ENCODE data around the gene TMEM167B.
"Not testable (repeated sequence)": the region's sequence is repeated elsewhere in the genome, so short reads cannot be mapped to it uniquely, and the experiment has no call there.

The TMEM167B gene

DNA sequence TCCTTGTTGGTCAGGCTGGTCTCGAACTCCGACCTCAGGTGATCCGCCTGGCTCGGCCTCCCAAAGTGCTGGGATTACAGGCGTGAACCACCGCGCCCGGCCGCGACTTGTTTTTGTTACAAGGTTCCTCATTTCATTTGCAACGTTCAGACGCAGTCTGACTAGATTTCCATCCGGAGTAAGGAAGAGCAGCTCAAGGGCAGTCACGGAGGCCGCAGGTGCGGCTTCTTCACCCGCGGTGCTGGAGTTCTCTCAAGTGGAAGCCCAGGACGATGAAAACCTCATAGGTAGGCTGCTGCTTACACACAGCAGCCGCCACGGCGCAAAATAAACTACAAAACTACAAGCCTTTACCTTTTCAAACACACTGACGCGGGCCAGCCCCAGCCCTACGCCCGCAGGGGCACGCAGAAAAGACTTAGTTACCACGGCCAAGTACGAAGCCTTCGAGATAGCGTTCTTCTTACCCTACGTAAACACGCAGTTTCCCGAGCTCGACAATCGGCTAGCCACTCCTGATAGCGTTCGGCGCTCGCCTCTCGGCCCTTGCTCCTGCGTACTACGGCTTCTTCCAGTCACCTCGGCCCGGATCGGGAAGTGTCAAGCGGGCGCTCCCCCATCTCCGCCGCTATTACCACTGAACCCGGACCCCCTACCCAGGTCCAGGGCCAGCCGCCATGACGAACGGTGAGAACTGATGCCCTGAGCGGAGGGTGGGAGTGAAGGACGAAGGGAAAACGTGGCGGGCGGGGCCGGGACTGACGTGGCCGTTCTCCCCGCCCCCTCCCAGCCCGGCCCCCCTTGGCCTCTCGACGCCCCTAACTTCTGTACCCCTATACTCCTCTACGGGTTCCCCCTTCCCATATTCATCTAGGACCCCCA is at the start of gene TMEM167B:
TMEM167B (plus strand) TSS at position 569 of the 882 bp plus-strand sequence; CDS start at position 678, 109 bp downstream.
- Histone ChIP-seq H3K36me3 (ENCODE audit: control insufficient read depth, insufficient read depth, low read length) (peaks cover 6% of the 10 kb centered on the region), H3K9me3 (ENCODE audit: control insufficient read depth, low read length) (no peaks in the 10 kb centered on the region), H3K9ac (ENCODE audit: low read length) (peak within 1 kb of the TSS; percentile 86), H3K4me3 (ENCODE audit: low read length) (peak within 1 kb of the TSS; percentile 87), H3K4me1 (ENCODE audit: control insufficient read depth, insufficient read depth, low read length) (peaks cover 18% of the 10 kb centered on the region), H3K27me3 (ENCODE audit: control insufficient read depth, insufficient read depth, low read length) (no peaks in the 10 kb centered on the region)

DNA sequence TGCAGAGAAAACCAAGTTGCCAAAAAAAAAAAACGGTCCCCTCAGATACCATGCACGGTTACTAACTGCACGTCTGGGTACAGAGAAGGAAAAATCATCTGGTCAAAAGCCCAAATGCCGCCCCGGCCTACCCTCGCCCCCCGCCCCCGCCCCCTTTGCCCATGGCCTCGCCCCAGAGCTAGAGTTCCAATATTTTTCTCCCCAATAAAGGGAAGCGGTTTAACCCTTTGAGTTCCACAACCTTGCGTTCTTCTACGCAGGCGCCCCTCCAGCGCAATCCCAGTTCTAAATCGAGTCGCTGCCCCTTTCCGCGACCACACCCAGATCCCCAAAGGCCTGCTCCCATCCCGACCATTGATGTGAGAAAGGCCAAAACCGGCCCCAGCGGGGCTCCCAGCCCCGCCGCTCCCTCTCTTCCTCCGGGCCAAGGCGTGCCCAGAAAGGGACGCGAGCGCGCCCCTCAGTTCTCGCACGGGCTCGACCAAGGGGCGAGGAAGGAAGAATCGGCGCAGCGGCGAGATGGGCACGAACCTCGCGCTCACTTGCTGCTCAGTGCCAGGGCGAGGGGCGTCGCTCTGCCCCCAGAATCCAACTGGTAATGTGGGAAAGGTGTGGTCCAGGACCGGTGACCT is 49.5 kb upstream of the TMEM167B start:
- Histone ChIP-seq H3K27me3 (ENCODE audit: control insufficient read depth, insufficient read depth, low read length) (no peaks in the 10 kb centered on the region), H3K4me3 (ENCODE audit: low read length) (peak overlapping the region; percentile 77), H3K9me3 (ENCODE audit: control insufficient read depth, low read length) (no peaks in the 10 kb centered on the region)

DNA sequence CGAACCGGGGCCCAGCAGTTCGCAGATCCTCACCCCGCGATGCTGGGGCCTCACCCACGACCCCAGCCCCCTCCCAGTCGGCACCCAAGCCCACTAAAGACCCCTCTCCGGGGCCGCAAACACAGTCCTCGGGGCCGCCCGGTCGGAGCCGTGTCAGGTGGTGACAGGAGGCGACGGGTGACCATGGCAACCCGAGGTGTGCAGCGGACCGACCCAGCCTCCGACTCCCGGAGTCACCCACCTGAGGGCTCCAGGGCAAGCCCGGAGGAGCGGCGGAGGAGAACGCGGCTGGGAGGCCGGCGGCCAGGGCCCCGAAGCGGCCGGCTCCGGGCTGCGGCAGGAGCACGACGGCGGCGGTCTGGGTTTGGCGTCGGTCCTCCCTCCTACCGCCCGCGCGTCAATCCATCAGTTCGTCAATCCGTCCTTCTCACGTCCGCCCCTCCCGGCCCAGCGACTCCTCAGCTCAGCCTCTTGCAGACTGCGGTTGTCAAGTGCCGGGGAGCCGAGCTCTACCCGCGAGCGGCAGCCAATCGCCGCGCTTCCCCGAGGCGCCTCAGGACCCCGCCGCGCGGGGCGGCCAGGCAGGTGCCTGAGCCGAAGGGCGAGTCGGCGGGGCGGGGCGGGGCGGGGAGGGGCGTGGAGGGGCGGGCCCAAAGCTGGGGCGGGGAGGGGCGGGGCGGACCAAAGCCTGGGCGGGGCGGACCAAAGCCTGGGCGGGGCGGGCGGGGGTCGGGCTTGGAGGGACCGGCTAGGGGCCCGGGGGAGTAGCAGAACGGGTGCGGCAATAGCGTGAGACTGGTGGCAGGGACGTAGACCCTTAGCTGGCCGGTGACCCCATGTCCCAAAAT is 48.7 kb upstream of the TMEM167B start, which contains the start of gene WDR47:
WDR47 (minus strand) TSS at position 482 of the 848 bp plus-strand sequence. CDS start 18,590 bp downstream, outside the sequence.
- Histone ChIP-seq H3K9ac (ENCODE audit: low read length) (peak within 1 kb of the TSS; percentile 86), H3K27me3 (ENCODE audit: control insufficient read depth, insufficient read depth, low read length) (no peaks in the 10 kb centered on the region), H3K9me3 (ENCODE audit: control insufficient read depth, low read length) (no peaks in the 10 kb centered on the region), H3K36me3 (ENCODE audit: control insufficient read depth, insufficient read depth, low read length) (no peaks in the 10 kb centered on the region), H3K4me3 (ENCODE audit: low read length) (peak within 1 kb of the TSS; percentile 77), H3K4me1 (ENCODE audit: control insufficient read depth, insufficient read depth, low read length) (no peaks in the 10 kb centered on the region)

More for the DNA sequence above, 49.5 kb upstream of the TMEM167B start:
- Histone ChIP-seq H3K36me3 (ENCODE audit: control insufficient read depth, insufficient read depth, low read length) (no peaks in the 10 kb centered on the region), H3K9ac (ENCODE audit: low read length) (peak overlapping the region; percentile 86), H3K4me1 (ENCODE audit: control insufficient read depth, insufficient read depth, low read length) (no peaks in the 10 kb centered on the region)

DNA sequence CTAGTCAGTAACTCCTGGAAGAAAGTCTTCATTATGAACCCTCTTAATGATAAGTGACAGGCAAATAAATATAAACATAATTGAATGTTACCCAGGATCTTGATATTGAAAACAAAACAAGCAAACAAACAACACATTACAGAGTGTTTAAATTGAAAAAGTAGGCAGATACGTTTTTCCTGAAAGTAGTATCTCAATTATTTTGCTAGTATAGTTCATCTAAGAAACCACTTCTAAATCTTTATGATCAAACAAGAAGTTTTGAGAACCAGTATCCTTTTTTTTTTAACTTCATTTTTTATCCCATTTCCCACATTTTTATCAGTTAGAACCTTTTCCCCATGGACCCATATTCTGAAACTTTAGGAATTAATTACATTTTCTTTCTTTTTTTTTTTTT is 45.0 kb upstream of the TMEM167B start:
- Histone ChIP-seq H3K9ac (ENCODE audit: low read length) (no peak overlapping the region), H3K4me1 (ENCODE audit: control insufficient read depth, insufficient read depth, low read length) (no peaks in the 10 kb centered on the region), H3K27me3 (ENCODE audit: control insufficient read depth, insufficient read depth, low read length) (no peaks in the 10 kb centered on the region), H3K36me3 (ENCODE audit: control insufficient read depth, insufficient read depth, low read length) (no peaks in the 10 kb centered on the region), H3K9me3 (ENCODE audit: control insufficient read depth, low read length) (no peaks in the 10 kb centered on the region), H3K4me3 (ENCODE audit: low read length) (no peak overlapping the region)

DNA sequence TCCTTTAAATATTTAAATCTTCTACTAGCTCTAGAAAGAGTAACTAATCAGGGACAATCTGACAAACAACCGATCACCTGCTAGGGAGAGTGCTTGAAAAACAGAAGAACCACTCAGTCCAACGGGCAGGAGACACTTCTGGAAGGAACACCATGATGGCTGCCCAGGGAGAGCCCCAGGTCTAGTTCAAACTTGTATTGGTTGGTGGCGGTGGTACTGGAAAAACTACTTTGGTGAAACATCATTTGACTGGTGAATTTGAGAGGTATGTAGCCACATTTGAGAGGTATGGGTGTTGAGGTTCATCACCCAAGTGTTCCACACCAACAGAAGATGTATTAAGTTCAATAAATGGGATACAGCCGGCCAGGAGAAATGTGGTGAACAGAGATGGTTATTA is 43.9 kb upstream of the TMEM167B start:
- no peaks in the 10 kb centered on the region for H3K4me1 ChIP-seq (ENCODE audit: control insufficient read depth, insufficient read depth, low read length)
- no peaks in the 10 kb centered on the region for H3K27me3 ChIP-seq (ENCODE audit: control insufficient read depth, insufficient read depth, low read length)
- no peaks in the 10 kb centered on the region for H3K36me3 ChIP-seq (ENCODE audit: control insufficient read depth, insufficient read depth, low read length)
- H3K9ac ChIP-seq (ENCODE audit: low read length) = no peak overlapping the region
- H3K9me3 ChIP-seq (ENCODE audit: control insufficient read depth, low read length) = no peaks in the 10 kb centered on the region
- no peak overlapping the region for H3K4me3 ChIP-seq (ENCODE audit: low read length)

DNA sequence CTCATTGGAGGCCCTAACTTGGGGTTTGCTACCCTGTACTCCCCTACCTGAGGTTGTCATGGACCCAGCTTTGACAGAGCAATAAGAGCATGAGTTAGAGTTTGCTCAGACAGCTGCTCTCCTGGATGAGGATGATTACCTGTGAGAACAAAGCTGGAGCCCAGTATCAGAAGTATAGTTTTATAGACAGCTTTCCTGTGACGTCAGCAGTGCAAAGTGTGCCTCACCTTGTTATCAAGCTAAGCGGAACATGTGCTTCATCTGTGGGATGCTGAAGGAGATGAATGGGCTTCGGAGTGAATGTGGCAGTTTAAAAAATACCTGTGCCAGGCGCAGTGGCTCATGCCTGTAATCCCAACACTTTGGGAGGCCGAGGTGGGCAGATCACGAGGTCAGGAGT is 43.2 kb upstream of the TMEM167B start:
- Histone ChIP-seq H3K36me3 (ENCODE audit: control insufficient read depth, insufficient read depth, low read length) (no peaks in the 10 kb centered on the region), H3K9me3 (ENCODE audit: control insufficient read depth, low read length) (no peaks in the 10 kb centered on the region), H3K4me3 (ENCODE audit: low read length) (no peak overlapping the region), H3K27me3 (ENCODE audit: control insufficient read depth, insufficient read depth, low read length) (no peaks in the 10 kb centered on the region), H3K4me1 (ENCODE audit: control insufficient read depth, insufficient read depth, low read length) (no peaks in the 10 kb centered on the region), H3K9ac (ENCODE audit: low read length) (no peak overlapping the region)

DNA sequence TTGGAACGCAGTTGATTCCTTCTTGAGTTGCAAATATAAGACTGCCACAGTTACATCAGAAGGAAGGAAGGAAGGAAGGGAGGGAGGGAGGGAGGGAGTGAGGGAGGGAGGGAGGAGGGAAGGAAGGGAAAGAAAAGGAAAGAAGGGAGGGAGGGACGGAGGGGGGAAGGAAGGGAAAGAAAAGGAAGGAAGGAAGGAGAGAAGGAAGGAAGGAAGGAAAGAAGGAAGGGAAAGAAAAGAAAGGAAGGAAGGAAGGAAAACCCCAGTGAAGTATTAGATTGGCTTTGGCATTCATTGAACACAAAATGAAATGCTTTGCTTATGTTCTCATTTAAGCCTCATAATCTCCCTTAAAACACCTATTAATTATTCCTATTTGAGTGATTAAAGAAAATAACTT is 42.2 kb upstream of the TMEM167B start:
- no peaks in the 10 kb centered on the region for H3K9me3 ChIP-seq (ENCODE audit: control insufficient read depth, low read length)
- H3K4me1 ChIP-seq (ENCODE audit: control insufficient read depth, insufficient read depth, low read length) = no peaks in the 10 kb centered on the region
- no peak overlapping the region for H3K9ac ChIP-seq (ENCODE audit: low read length)
- H3K27me3 ChIP-seq (ENCODE audit: control insufficient read depth, insufficient read depth, low read length) = no peaks in the 10 kb centered on the region
- H3K4me3 ChIP-seq (ENCODE audit: low read length) = no peak overlapping the region
- H3K36me3 ChIP-seq (ENCODE audit: control insufficient read depth, insufficient read depth, low read length) = no peaks in the 10 kb centered on the region

DNA sequence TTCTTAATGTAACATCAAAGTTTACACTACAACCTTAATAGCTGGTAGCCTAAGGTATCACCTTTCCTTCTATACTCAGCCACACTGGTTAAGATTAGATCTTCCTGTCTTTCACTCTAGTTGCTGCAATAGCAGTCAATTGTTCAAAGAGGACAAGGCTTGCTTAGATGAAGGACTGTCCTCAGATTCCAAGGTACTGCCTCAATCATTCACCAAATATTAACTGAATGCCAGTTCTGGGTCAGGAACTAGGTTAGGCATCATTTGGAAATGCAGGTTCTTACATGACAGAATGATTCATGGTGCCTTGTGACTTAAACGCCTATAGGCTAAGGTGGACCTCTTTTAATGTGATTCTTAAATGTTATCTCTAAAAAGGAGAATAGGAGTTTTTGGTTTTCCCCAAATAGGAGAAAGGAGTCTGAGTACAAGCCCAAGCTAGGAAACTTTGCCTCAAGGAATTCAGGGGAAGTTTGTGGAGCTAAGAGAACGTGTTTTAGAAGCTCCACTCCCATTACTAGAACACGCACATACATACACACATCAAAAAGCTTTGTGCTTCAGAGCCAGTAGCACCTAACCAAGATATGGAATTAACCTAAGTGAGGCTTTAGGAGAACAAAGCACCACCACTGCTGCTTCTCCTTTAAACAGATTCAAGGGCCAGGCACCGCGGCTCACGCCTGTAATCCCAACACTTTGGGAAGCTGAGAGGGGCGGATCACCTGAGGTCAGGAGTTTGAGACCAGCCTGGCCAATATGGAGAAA is 40.2 kb upstream of the TMEM167B start:
- no peak overlapping the region for H3K9ac ChIP-seq (ENCODE audit: low read length)
- H3K4me1 ChIP-seq (ENCODE audit: control insufficient read depth, insufficient read depth, low read length) = no peaks in the 10 kb centered on the region
- no peaks in the 10 kb centered on the region for H3K36me3 ChIP-seq (ENCODE audit: control insufficient read depth, insufficient read depth, low read length)
- H3K9me3 ChIP-seq (ENCODE audit: control insufficient read depth, low read length) = no peaks in the 10 kb centered on the region
- no peaks in the 10 kb centered on the region for H3K27me3 ChIP-seq (ENCODE audit: control insufficient read depth, insufficient read depth, low read length)
- H3K4me3 ChIP-seq (ENCODE audit: low read length) = no peak overlapping the region

DNA sequence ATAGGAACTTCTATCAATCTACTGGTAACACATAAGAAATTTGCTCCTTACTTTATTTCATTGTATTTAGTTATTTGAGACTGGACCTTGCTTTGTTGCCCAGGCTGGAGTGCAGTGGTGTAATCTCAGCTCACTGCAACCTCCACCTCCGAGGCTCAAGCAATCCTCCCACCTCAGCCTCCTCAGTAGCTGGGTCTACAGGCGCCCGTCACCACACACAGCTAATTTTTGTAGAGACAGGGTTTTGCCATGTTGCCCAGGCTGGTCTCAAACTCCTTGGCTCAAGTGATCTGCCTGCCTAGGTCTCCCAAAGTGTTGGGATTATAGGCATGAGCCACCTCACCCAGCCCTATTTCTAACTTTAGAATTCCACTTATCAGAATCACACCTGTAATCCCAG is 38.4 kb upstream of the TMEM167B start:
- not testable (repeated sequence) for H3K9ac ChIP-seq (ENCODE audit: low read length); H3K4me1 ChIP-seq (ENCODE audit: control insufficient read depth, insufficient read depth, low read length); H3K4me3 ChIP-seq (ENCODE audit: low read length); H3K9me3 ChIP-seq (ENCODE audit: control insufficient read depth, low read length); H3K36me3 ChIP-seq (ENCODE audit: control insufficient read depth, insufficient read depth, low read length); H3K27me3 ChIP-seq (ENCODE audit: control insufficient read depth, insufficient read depth, low read length)

DNA sequence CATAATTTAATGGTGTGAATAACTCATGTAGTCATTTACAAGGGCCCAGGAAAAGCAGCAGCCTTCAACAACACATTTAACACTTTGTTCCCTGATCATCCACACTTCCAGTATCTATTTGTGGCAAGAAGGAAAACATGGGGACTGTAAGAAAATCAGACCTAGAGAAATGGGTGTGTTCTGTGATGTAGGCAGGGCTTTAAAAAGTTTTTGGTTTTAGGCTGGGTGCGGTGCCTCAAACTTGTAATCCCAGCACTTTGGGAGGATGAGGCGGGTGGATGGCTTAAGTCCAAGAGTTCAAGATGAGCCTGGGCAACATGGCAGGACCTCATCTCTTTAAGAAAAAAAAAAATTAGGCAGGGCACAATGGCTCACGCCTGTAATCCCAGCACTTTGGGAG is 34.5 kb upstream of the TMEM167B start:
- H3K4me3 ChIP-seq (ENCODE audit: low read length) = no peak overlapping the region
- no peaks in the 10 kb centered on the region for H3K36me3 ChIP-seq (ENCODE audit: control insufficient read depth, insufficient read depth, low read length)
- no peaks in the 10 kb centered on the region for H3K27me3 ChIP-seq (ENCODE audit: control insufficient read depth, insufficient read depth, low read length)

DNA sequence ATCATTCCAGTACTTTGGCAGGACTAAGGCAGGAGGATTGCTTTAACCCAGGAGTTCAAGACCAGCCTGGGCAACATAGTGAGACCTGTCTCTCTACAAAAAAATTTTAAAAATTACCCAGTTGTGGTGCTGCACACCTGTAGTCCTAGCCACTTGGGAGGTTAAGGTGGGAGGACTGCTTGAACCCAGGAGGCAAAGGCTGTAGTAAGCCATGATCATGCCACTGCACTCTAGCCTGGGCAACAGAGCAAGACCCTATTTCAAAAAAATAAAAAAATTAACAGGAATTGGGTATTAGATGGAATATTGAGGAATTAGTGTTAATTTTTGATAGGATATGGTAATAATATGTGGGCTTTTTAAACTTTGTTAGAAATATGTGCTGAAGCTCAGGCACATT is 31.5 kb upstream of the TMEM167B start:
- Histone ChIP-seq H3K9ac (ENCODE audit: low read length) (no peak overlapping the region), H3K4me1 (ENCODE audit: control insufficient read depth, insufficient read depth, low read length) (peaks cover 6% of the 10 kb centered on the region), H3K9me3 (ENCODE audit: control insufficient read depth, low read length) (no peaks in the 10 kb centered on the region), H3K27me3 (ENCODE audit: control insufficient read depth, insufficient read depth, low read length) (no peaks in the 10 kb centered on the region), H3K36me3 (ENCODE audit: control insufficient read depth, insufficient read depth, low read length) (no peaks in the 10 kb centered on the region), H3K4me3 (ENCODE audit: low read length) (no peak overlapping the region)

More for the DNA sequence above, 34.5 kb upstream of the TMEM167B start:
- H3K4me1 ChIP-seq (ENCODE audit: control insufficient read depth, insufficient read depth, low read length) = peaks cover 6% of the 10 kb centered on the region
- no peak overlapping the region for H3K9ac ChIP-seq (ENCODE audit: low read length)
- H3K9me3 ChIP-seq (ENCODE audit: control insufficient read depth, low read length) = no peaks in the 10 kb centered on the region
